GM19193 (cell line): ENCODE data around the gene TRMU.

Experiments used
- POLR2A ChIP-seq: IDR thresholded peaks from 4 replicates; pipeline ENCODE4 v1.6.1; 2011; ENCODE audit not compliant: insufficient read depth, insufficient read length; ENCODE audit errors: extremely low read depth

Gene TRMU

DNA sequence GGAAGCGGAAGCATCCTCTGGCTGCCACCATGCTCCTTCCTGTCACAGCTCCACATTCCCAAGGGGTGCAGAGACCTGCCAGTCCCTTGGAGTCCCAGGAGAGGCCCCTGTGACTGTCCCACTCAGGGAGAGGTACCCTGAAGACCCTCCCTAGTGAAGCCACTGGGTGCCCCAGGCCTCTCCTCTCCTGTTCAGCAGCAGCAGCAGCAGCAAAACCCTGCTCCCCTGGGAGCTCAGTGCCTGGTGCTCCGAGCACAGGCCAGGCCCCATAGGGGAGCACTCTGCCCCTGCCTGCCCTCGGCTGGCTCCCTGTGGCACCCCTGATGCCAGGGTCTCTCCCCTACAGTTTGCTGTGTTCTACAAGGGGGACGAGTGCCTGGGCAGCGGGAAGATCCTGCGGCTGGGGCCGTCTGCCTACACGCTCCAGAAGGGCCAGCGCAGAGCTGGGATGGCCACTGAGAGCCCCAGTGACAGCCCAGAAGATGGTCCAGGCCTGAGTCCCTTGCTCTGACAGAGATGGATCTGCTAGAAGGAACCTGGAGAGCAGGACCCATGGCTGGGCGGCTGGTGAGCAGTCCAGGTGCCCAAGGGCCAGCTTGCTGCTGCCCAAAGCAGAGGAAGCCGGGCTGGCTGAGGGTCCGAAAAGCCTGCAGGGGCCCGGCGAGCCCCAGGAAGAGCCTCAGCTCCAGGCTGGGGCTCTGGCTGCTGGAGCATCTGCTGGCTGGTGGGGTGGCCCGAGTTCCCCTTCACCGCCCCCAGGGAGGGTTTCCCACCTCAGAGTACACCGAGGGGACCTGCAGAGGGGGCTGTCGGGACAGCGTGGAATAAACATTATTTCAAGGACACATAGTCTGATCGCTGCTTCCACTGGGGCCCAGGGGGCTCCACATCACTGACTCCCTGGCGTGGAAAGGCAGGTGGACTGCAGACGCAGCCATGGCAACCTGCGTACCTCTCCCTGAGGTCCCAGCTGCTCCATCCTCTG is 21.3 kb downstream of the TRMU start:
- TF ChIP-seq POLR2A: no peak

DNA sequence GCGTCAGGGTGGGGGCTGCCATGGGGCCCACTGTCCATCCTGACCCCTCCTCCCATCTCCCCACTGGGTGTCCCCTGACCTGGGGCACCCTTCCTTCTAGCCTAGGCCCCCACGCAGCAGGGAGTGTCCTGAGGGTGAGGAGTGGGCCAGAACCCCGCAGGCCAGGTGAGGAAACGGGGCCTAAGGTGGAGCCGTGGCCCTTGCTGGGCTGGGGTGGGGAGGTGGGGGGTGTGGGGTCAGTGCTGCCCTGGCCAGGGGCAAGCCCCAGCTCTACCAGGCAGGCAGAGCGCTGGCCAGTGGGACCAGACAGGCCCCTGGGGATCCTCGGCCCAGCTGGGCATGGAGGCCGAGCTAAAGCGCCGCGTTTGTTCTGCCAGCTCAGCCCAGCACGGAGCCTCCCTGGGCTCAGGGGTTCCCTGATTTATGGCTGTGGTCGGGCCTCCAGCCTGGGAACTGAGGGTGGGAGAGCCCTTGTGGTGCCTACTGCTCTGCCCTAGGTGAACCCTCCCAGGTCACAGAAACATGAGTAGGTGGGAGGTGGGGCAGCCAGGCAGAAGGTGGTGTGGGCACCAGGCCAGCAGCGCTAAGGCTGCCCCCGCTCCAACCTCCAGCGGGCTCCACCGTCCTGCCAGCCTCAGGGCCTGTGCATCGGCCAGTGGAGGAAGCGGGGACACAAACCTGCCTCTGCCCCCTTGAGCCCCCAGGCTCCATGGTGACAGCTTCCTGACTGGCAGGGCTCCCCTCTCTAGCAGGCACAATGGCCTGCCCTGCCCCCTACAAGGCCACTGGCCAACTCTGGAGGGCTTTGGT is 22.4 kb downstream of the TRMU start:
- no peak for TF ChIP-seq POLR2A

DNA sequence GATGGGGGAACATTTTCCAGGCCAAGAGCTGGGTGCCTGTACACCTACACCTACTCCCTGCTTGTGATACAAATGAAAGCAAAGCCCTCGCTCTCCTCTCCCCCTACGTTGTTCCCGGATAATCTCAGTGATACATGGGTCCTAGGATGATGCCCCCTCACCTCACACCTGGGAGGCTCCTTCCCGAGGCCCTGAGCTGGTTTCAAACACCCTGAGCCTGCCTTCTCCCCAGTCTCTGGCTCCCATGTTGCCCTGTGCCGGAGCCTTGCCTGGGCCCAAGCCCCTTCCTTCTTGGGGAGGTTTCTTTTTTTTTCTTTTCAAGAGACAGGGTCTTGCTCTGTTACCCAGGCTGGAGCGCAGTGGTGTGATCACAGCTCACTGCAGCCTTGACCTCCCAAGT is 23.3 kb downstream of the TRMU start:
- no peak for TF ChIP-seq POLR2A

DNA sequence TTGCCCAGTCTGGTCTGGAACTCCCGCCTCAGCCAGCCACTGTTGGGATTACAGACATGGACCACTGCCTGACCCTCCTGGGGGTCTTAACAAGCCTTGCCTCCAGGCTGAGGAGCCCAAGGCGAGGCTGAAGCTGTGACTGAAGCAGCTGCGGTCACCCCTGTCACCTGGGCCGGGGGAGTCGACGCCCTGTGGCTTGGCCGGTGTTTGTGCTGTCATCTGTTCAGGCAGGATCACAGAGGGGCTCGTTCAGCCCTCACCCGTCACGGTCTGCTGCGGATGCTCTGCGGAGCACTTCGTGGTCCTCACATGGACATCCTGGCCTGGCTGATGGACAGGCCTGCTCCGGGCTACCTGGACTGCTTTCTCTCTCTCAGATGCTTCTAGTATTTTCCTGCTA is 23.8 kb downstream of the TRMU start:
- TF ChIP-seq POLR2A: no peak

DNA sequence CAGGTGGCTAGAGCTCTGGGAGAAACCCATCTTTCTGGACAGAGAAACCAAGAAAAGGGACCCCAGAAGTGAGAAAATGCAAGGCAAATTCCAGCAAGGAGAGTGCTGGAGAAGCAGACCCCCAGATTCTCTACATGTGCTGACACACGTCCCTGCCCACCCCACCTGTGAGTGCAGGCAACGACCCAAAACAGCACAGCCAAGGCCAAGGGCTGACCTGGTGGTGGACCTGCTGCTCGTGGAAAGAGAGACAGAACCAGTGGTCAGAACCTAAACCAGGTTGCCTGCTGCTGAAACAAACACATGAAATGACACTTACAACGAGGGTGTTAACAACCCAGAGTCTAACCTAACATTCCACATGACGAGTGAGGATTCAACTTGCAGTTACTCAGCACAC is 24.6 kb downstream of the TRMU start:
- TF ChIP-seq POLR2A: no peak

DNA sequence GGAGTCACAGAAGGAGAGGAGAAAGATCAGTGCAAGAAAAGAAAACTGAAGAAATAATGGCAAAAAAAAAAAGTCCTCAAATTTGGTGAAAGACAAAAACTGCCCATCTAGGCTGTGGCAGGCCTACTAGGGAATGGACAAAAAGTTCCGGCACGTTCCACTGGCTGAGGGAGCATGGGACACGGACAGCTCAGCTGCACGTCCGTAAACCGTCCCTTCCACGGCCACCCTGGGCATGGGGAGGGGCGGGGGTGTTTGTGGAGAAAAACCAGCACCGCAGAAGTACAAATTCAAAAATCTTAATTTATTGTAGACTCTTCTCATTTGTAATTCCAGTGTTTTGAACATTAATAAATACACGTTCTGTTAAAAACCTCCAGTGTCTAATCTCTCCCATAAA is 25.4 kb downstream of the TRMU start:
- TF ChIP-seq POLR2A: no peak

DNA sequence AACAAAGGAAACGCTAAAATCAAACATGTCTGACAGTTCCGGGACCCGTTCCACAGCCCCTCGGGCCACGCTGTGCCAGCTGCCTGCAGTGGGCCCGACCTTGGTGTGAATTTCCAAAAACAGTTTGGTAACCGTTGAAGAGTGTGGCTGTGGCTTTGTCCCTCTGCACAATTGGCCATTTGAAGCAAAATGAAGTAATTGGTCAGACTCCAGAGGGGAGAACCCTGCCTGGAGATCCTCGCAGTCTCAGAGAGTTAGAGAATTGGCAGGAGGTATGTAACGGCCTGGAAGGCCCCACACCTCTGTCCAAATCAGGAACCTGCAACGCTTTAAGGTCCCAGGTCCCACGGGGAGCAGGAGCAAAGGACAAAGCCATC is 26.3 kb downstream of the TRMU start:
- TF ChIP-seq POLR2A: no peak

DNA sequence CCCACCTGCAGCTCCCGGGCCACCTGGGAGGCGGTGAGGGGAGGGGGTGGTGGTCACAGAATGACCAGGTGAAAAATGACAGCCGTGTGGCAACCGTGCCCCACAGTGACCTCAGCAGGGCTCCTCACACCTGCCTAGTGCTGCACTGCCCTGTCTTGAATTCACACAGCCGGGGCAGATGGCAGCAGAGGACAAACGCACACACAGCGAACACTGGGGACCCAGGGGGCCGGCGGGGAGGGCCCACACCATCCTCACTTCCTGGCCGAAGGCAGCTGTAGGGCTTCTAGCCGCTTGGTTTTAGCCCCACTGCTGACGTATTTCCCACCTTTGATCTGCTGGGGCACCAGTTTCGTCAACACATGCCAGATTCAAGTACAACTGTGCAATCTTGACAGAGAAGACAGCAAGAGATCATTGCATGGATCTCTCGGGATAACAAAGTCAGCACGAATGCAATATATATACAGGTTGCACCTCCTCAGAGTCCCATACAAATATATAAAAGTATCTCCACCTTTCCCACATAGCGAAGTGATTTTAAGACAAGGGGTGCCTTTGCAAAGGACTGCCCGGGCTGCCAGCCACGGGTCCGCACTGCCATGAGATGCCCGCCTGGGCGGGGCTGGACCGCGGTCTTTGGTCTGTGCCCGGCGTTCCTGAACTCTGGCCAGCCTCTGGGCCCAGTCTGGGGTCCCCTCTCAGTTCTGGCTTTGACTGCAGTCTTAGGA is 26.9 kb downstream of the TRMU start:
- TF ChIP-seq POLR2A: no peak

DNA sequence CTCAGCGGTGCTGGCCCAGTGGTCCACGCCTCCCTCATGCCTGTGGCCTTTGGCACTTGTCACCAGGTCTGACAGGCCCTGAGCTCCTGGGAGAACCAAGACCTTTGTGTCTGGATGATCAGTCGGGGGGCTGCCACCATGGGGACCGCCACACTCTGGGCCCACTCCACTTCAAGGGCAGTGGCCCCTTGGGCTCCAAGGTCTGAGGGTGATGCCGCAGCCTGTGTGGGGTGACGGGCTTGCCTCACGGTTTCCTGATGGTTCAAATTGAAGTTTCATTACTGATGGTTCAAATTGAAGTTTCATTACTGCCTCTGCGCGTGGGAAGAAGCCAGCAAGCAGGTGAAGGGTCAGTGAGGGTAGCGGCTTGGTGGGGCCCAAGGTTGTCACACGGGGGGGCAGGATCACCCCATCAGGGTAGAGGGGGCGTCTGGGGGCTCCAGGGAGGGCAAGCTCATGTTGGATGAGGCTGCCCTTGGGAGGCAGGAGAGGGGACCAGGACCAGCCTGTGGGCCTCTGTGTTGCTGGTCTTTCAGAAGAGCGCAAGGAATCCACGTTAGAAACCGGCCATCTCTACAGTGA is 27.5 kb downstream of the TRMU start:
- no peak for TF ChIP-seq POLR2A

DNA sequence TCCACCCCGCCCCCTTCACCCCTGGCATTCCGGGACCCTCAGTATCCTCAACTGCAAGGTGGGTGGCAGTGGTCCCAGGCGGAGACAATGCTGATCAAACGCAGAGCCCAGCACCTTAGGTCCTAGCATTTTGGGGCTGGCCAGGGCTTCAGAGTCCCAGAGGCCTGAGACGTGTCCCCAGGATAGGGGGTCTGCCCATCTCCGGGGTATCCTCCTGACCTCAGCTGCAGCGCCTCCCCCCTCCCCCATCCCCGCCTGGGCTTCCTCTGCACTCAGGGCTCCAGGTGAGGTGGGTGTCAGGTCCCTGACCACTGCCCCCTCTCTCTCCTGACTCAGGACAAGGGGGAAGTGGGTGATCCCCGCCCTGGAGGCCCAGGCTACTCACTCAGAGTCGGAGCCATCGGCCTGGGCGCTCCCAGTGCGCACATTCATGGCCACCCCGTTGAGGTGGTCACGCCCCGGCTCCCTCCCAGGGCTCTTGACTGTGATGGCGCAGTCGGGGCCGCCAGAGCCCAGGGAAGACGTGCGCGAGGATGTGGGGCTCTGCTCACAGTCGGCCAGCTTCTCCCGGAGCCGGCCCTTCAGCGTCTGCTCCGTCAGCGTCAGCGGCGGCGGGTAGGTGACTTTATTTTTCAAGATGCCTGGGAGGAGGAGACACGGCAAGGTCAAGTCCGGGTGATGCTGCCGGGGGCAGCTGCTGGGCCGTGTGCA is 28.3 kb downstream of the TRMU start:
- TF ChIP-seq POLR2A: no peak

DNA sequence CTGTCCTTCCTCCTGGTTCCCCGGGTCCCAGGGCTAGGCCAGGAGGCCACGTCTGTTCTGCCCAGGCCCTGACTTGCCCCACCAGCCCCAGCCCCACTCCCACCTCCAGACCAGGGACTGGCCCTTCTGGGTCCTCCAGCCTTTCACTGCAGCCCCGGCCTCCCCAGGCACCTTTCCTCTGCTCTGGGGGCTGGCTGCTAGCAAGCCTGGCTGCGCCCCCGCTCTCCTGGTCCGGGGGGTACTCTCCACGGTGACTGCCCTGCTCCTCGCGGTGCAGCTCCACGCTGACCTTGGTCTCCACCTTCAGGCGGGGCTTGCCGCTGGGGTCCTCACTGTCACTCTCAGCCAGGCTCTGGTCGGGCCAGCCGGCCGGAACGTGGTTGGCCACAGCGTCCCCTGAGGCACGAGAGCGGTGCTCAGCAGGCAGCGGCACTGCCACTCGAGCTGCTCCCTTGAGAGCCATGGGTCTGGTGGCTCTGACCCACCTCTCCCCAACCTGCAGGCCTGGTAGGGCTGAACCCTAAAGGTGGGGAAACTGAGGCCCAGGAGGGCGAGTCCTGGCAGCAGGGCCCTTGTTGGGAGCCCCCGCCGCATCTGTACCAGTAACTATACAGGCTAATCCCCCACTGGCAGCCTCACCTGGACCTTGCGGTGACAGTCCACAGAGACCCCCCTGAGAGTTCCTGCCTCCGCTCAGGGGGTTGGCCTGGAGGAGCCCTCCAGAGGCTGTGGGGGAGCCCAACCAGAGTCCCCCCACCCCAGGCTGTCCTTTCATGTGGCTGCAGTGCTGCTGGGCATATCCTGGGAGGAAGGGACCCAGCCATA is 29.0 kb downstream of the TRMU start:
- TF ChIP-seq POLR2A: no peak

DNA sequence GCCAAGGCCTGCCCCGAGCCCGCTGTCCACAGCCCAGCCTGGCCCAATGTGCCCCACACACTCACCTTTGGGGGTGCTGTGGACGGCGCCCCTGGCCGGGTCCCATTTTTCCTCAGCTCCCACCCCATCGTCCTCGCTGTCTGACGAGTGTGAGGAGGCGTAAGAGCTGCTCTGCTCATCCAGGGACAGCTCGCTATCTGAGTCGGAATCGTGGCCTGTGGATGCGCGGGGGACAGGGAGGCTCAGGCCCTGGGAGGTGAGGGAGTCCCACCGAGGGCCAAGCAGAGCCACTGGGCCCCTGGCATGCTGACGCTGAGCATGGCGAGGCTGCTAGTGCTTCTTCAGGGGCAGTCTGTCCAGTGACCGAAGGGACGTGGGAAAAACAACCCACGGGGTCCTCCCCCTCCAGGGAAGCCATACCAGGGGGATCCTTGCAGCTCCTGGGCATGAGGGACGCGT is 29.7 kb downstream of the TRMU start:
- no peak for TF ChIP-seq POLR2A

DNA sequence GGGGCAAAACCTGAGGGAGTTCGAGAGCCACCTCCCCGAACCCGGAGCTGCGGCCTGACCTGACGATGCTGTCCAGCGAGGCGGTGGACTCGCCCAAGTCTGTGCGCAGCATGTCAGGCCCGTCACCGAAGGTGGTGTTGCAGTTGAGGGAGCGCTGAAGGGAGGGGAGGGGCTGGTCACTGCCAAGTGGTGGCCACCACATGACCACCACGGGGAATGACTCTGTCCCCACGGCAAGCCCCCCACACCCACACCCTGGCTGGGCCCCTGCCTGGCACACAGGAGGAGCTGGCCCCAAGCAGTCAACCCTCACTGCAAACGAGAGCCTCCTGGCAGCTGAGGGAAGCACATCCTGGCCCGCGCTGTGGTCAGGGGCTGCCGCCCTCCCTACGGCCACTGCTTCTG is 30.8 kb downstream of the TRMU start:
- TF ChIP-seq POLR2A: no peak
